Stimulated activated CD4-positive, alpha-beta T cell treated with anti-CD3 and anti-CD28 coated beads, Interleukin-12 subunit alpha, Interleukin-12 subunit beta, amount 100 ng/mL, for 24 hours (primary cell): ENCODE measurements around the gene PAF1.
"Not testable (repeated sequence)": the region's sequence is repeated elsewhere in the genome, so short reads cannot be mapped to it uniquely, and the experiment has no call there.

Experiments used
- DNase-seq, 2 experiments: peaks; one replicate each; pipeline ENCODE4 v3.0.0-alpha.2; 2020; ENCODE audit warnings: low read depth in 2 of 2

Gene PAF1

DNA sequence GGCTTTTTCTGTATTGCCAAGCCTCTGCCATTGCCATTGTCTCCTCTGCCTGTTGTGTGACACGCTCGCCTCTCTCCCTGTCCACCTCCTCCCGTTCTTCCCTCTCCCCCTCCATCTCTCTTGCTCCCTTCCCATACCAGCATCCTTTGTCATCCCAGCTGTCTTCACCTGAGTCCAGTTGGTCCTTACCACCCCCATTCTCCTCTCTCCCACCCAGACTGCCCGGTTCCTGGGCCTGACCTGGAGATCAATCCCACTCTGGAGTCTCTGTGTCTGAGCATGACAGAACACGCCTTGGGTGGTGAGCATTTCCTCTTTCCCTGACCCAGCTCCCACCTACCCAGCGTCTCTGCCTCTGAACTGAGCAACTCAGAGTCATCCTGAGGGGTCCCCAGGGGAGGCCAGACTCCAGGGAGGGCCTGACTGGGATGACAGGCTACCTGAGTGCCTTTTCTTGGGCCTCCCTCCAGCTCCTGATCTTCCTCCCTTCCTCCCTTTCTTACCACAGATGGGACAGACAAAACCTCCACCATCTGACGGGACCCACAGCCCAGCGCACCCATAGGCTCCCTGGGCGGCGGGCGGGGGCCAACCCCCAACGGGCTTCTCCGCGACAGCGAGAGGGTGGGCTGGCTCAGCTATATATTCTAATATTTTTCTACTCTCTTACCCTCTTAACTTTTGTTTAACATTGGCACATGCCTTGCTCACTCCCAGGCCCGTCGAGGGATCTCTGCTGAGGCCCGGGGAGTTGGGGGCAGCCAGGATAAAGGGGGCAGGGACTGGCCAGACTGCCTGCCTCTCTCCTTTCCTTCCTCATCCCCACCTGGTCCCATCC, 7.7 kb downstream of the PAF1 start:
- no peak for DNase-seq

DNA sequence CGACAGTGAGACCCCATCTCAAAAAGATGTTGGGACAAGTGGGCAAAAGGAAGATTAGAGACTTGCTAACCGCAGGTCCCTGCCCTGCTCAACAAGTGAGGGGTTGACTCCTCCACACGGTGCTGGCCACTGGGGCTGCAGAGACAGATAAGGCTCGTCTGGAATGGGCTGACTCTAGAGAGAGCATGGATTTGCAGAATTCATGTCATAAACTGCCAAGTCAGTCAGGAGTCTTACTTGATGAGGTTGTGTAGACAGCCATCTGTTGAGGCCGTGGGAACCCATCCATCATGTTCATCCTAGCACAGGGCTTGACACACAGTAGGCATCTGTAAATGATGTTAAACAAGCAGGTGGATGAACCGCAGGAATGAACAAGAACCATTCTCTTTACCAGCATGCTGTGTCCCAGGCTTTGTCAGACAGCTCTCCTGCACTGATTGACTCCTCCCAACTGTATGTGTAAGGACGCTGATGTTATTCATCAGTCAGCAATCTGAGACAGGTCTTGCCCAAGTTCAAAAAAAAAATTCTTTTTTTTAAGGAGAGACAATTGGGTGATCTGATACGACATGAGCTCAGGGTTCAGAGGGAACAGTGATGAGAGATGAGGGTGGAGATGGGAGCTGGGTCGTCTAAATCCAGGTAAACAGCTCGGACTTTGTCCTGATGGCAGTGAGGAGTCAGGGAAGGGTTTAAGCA, 8.8 kb downstream of the PAF1 start:
- no peak for DNase-seq

DNA sequence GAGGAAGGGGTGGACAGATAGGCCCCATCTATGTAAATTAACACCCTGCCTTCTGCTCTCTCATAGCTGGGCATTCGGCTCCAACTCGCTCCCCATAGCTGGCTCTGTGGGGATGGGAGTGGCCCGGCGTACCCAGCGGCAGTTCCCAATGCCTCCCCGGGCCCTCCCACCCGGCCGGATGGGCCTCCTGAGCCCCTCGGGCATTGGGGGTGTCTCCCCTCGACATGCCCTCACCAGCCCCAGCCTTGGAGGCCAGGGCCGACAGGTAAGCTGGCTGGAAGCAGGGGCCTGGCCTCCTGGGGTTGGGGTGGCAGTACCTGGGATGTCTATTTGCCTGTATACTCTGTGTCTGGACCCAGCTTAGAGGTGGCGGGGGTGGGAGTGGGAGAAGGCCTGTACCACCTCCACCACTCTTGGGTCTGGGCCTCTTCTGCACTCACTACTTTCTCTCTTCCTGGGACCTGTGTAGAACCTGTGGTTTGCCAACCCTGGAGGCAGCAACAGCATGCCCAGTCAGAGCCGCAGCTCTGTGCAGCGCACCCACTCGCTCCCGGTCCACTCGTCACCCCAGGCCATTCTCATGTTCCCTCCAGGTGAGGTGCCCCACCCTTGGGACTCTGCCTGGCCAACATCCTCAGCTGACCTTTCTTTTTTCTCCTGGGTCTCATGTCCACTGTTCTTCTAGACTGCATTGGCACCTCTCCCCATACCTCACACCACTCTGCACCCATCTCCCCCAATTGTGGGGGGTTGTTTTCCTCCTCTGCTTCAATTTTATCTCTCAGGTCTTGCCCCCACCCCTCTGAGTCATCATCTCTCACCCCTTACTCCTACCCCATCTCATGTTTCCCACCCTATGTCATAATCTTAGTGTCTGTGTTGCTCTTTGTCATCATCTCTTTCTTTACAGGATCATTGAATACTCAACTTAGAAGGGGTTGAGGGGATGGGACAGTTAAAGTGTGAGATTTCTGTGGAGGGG, 10.1 kb downstream of the PAF1 start:
- no peak for DNase-seq

DNA sequence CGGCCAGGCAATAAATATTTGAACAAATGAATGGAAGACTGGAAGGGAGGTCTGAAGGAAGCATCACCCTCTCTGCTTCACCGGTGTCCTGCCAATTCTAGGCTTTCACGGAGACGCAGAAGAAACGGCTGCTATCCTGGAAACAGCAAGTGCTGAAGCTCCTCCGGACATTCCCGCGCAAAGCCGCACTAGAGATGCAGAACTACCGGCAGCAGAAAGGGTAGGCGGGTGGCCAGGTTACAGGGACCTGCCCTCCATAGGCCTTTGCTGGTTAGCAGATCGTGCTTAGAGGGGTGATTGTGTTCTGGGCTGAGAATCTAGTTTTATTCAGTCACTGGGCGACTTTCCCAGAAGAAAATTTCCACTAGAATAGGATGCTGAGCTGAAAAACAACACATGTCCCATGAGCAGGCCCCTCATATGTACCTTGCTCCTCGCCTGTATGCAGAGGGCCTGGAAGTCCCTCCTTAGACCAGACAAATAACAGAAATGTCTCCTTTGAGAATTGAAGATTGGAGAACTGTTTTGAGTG, 11.0 kb downstream of the PAF1 start:
- DNase-seq: no peak

DNA sequence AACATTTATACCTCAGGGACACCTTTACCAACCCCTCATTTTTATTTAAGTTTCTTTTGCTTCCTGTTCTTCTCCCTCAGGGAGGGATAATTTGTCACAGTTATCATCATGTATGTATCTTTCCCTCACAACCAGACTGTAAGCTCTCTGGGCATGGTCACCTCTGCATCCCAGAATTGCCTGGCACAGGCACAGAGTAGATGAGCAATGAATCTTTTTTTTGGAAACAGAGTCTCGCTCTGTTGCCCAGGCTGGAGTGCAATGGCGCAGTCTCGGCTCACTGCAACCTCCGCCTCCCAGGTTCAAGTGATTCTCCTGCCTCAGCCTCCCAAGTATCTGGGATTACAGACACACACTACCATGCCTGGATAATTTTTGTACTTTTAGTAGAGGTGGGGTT, 11.5 kb downstream of the PAF1 start:
- not testable (repeated sequence) for DNase-seq

DNA sequence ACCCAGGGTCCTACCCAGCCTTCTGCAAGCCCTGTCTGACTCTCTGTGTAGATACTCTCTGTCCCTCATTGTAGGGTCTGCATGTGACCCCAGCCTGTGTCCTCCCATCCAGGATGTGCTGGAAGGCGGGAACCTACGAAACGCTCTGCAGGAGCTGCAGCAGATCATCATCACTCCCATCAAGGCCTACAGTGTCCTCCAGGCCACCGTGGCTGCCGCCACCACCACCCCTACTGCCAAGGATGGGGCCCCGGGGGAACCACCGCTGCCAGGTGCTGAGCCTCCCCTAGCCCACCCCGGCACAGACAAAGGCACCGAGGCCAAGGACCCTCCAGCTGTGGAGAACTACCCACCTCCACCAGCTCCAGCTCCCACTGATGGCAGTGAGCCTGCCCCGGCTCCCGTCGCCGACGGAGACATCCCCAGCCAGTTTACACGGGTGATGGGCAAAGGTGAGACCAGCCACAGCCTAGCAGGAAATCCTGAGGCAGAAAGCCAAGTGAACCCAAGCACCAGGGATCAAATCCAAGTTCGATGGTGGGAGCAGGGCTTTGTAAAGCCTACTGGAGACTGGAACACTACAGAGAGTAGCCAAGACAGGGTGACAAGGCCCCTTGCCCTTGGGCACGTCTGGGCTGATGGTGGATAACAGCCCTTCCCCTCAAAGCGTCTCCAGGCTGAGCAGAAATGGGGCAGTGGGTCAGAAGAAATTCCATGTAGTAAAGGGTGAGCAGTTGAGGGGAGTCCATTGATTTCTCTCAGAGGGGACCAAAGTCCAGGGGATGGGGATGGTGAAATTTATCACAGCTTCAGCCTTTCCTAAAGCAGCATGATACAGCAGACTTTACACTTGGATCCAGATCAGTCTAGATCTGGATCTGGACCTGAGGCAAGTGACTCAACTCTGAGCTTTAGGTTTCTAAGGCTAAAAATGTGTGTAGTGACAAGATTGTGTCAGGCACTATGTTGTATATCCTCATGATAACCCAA, 13.2 kb downstream of the PAF1 start:
- DNase-seq: no peak

DNA sequence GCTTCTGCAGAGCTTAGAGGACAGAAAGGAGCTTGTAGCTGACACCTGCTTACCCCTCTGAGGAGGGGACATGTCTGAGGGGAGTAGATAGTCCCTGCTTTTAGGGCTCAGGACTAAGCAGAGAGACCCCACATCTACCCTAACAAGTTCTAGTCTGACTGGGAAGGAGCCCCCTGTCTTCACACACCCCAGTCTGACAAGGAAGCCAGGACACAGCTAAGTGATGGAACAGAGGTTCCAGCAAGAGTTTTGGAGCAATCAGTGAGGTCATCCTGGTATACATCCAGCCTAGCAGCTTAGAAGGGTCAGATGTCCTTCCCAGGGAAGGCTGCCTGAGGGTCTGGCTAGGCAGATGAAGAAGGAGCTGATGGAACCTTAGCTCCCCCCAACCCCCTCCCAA, 15.0 kb downstream of the PAF1 start:
- no peak for DNase-seq

DNA sequence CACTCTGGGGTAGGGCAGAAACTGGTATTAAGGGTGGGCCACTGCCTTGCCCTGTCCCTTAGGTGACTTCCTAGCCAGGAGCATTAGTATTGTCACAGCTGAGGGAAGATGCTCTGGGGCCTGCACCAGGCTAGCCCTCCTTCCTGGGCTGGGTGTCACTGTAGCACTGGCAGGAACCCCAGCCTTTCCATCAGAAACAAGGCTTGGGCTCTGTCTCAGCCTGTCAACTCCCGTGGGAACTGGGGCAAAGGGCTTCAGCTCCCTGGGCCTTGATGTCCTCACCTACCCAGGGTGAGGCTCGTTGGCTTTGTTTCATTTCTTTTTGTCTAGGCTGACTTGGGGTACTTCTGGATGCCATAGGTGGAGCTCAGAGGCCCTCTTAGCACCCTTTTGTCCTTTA, 18.0 kb downstream of the PAF1 start:
- no peak for DNase-seq

DNA sequence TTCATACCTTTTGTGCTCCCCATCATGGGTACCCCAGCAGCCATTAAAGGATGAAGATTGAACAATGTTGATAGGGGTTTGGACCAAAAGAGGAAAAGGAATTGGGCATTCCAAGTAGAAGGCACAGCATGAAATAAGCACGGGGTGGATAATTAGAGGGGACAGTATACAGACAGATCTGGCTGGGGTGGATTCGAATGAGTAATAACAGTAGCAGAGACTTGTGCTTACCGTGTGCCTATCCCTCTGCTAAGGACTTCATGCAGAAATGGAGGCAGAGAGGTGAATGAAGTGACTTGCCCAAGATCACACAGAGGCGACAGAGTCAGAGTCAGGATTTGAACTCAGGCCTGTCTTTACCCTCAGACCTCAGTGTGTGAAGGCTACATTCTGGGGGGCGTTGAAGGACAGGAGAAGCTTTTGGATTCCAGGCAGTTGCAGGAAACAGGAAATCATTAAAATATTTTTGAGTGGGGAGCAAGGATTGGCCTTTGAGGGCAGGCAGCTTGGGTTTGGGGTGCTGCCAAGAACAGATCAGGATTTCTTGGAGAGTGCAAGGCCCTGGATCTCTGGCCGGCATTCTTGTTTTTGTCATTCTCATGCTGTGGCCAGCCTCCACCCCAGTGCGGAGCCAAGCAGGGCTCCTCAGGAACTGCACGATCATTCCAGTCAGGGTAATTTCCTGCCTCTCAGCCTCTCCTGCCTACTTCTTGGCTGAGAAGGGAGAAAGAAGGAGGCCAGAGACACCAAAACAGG, 18.7 kb downstream of the PAF1 start:
- no peak for DNase-seq

DNA sequence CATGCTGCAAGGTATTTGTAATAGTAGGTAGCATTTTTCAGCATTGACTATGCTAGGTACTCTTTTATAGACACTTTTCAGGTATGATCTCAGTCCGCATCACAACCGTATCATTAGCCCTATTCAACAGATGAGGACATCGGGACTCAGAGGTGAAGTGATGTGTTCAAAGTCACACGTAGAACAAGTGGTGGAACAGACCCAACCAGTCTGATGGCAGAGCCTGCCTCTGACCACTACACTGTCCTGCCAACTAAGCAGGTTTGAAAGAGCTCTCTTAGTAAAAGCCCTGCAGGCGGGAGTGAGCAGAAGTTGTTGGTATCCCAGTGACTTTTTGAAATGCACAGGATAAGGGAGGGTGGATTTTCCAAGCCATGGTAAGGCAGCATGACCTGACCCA, 20.2 kb downstream of the PAF1 start:
- DNase-seq: no peak

DNA sequence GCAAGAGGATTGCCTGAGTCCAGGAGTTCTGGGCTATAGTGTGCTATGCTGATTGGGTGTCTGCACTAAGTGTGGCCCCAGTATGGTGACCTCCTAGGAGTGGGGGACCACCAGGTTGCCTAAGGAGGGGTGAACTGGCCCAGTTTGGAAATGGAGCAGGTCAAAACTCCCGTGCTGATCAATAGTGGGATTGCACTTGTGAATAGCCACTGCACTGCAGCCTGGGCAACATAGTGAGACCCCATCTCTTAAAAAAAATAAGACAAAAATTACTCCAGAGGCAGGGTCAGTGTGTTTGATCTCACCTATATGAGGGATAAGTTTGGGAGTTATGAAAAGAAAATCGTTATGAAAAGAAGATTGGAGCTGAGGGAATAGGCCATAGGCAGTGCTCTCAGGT, 21.7 kb downstream of the PAF1 start:
- no peak for DNase-seq

DNA sequence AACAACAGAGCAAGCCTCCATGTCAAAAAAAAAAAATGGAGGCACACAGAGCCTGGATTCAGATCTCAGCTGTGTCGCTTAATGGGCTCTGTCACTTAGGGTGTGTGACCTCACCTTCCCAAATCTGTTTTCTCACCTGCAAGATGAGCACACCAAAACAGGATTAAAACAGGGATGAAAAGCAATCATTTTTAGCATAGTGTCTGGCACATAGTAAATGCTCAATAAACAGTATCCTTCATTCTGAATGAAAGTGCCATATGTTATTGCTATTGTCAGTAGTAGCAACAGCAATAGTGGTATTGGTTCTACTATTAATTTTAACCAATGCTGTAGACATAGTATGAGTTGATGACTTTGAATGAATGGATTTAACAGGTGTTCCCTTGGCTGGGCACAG, 25.4 kb downstream of the PAF1 start:
- DNase-seq: no peak

DNA sequence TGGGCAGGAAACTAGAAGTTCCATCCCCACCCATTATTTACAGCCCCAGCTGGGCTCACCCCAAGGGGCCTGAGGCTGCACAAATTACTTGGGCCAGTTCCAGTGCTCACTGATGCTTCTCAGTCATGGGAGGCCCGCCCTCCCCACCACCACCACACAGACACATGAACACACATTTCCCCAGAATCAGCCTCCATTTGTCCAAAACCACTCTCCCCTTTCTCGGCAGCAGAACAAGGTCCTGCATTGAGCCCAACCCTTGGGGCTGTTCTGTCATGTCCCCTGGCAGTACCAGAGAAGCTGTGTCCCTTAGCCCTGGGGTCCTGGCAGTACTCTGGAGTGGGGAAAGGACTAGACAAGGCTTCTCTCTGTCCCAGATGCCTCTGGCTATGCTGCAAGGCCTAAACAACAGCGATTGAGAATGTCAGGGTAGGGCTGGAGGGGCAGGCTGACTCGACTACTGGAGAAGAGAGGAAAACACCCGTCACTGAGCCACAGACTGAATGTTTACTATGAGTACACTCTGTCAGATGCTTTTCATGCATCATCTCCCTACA, 26.9 kb downstream of the PAF1 start:
- no peak for DNase-seq

DNA sequence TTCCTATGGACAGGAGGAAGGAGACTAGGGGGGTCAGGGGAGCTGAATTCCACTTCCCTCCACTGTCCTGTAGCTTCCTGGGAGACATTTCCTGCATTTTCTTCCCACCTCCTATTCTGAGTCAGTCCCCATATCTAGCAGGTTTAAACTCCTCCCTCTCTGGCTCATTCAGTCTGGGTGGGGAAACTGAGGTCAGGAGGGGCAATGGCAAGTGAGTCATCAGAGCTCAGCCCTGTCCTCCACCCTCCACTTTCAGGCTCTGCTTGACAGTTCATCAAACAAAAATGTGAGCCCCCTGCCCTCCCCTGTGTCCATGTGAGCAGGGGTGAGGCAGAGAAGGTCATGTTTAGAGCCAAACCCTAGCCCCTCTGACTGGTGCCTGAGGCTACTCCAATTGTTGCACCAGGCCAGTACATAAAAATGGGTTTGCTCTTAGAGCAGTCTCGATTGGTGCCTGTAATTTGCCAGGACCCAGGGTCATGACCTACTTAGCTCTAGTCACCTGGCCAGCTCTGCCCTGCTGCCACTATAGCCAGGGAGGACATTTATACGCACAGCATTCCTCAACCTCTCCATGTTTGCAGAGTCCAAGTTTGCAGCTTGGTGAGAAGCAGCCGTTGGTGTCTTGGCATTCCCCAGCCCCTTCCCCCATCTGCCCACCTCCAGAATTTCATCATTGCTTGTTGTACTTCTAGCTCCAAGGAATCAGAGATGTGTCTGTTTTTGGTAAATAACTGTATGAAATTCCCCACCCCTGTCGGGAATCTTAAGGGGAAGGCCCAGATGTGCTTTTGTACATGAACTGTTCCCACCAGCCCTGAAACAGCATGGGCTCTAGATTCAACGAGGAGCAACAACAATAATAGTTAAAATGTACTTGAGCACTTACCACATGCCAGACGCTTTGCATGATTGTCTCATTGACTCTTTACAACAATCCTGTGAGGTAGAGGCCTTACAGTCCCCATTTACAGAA, 27.9 kb downstream of the PAF1 start:
- no peak for DNase-seq

DNA sequence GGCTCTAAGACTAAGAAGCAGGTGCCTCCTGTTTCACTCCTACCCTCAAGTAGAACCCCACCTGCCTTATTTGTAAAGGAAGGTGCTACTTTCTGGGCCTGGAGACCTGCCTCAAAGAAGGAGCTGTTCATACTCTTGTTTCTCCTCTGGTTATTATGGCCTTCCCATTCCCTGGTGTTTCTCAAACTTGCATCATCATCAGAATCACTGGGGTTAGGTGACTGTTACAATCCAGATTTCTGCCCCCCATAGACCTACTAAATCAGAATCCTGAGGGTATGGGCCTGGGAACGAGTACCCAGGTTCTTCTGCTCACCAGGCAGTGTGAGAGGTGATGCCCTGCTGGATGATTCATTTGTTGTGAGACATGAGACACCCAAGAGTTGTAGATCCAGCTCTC, 30.3 kb downstream of the PAF1 start:
- no peak for DNase-seq

DNA sequence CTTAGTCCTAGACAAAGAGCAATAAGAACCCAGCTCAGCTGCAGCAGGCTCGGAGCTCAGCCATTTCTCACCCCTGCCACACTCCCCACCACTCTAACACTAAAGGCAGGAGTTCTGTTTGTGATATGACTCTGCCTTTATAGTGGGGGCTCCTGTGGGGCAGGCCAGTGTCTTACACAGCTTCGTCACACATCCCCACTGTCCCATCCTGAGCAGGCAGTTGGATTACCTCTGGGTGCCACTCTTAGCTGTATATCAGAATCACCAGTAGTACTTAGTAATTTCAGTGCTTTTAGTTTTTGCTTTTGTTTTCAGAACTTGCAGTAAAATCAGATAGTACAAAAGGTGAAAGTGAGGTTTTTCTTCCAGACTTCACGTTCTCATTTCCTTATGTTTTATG, 31.9 kb downstream of the PAF1 start:
- DNase-seq: no peak

DNA sequence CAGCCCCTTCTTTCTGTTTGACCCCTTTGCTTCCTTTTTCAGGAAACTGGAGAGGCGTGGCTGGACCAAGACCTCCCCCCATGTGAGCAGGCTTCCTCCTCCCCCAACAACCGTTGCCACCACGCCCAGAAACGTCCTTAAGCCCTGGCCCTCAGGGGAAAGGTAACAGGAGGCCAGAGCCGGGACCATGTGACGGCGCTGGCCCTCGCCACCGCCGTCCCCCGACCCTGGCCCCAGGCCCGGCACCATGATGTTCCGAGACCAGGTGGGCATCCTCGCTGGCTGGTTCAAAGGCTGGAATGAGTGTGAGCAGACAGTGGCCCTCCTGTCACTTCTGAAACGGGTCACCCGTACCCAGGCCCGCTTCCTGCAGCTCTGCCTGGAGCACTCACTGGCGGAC, 34.3 kb downstream of the PAF1 start:
- DNase-seq: no peak

DNA sequence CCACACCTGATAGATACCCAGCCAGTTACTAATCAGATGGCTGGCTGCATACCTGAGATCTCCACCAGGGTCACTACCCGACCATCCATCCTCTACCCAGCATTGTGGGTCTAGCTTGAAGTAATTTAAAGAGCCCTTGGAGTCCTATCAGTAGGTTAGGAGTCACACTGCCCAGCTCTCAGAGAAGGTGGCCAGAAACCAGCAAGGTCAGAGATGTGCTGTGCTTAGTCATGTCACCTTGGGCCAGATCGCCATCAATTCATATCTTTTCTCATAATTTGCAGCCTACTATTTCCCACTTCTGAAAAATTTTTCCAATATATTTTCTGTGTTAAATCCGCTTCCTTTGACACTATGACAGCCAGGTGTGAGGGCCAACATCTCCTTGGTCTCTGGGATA, 34.8 kb downstream of the PAF1 start:
- no peak for DNase-seq
